HG03108 (cell line): Measurements from ENCODE around the gene RRN3.
"Not testable (repeated sequence)": the region's sequence is repeated elsewhere in the genome, so short reads cannot be mapped to it uniquely, and the experiment has no call there.

Experiments used
- ATAC-seq: cut with Tn5 transposase; IDR thresholded peaks from one replicate; pipeline ENCODE4 v1.9.1; 2021; ENCODE audit warnings: moderate library complexity; ENCODE audit not compliant: unreplicated experiment

Gene RRN3

DNA sequence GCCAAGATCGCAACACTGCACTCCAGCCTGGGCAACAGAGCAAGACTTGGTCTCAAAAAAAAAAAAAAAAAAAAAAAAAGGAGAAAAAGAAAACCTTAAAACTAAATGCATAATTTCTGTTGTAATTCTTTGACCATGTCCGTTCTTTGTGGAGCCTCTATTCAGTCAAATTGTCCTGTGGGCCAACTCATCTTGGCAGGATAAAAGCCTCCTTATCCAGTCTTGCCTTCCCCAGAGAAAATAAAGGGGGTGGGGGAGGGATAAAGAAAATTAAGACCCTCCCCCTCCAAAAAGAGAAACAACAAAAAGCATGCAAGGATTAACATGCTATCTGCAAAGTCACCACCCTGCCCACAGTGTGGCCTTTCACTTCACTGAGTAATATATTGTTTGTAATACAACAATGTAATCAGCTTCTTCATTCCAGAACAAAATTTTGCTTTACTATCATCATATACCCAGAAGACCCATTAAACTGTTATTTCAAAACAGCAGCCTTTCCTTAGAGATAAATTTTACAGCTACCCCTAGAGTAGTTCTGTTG lies 5.4 kb upstream of the RRN3 start:
- not testable (repeated sequence) for ATAC-seq

DNA sequence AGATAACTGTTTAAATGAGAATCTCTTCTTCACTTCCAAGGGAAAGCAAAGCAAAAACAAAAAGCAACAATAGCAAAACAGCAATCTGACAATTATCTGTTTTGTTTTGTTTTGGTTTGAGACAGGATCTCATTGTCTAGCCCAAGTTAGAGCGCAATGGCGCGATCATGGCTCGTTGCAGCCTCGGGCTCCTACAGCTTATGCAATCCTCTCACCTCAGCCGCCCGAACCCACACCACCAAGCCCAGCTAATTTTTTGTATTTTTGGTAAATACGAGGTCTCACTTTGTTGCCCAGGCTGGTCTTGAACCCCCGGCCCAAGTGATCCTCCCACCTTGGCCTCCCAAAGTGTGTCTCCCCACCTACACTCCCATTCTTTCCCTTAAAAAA lies 2.5 kb upstream of the RRN3 start:
- ATAC-seq: not testable (repeated sequence)

DNA sequence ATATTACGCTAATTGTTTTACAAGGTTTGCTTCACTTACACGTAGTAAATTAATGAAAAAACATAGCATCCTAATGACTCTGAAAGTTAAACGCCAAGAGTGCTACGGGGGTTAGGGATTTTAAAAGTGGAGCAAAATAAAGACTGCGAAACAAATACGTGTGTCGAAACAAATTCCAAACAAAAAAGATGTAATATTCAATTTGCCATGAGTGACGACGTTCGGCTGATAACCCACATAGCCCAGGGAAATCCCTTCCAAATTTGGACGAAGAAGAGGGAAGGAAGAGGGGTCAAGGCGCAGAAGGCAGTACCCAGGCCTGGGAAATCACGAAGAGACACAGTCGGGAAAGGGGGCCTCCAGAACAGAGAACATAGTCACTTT lies 509 bp downstream of the RRN3 start:
- ATAC-seq: not testable (repeated sequence)

DNA sequence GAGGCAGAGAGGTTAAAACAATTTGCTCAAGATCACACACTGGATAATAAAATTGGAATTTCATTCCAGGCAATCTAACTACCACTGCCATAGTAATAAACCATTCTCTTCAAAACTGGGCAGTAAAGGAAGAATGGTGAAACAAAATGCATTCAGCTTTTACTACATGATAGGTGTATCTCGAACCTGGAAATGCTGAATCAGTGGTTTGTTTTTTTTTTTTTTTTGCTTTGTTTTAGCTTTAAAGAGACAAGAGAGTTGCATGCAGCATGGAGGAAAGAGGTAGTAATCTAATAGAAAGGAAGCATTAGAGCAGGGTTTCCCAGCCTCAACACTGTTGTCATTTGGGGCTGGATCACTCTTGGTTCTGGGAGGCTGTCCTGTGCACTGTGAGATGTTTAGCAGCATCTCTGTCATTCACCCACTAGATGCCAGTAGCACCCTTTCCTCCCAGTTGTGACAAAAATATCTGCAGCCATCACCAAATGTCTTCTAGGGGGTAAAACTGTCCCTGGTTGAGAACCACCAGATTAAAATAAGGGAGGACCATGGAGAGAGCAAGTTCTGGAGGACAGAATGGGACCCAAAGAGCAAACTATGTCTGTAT lies 3.3 kb downstream of the RRN3 start:
- not testable (repeated sequence) for ATAC-seq

DNA sequence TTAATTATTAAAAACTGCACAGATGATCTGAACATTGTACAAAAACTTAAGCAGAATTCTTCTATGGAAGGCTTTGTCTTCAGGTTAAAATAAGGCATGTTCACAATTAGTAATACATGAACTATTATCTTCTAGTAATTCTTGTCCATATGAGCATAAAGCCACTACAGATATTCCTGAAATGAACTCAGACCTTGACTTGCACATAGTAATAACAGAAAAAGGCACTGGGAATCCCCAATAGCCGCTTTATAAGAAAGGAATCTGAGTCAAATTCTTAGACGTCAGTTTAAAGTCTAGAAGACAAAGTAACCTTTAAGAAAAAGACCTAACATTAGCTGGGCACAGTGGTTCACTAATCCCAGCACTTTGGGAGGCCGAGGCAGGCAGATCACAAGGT lies 11.3 kb downstream of the RRN3 start:
- ATAC-seq: not testable (repeated sequence)

DNA sequence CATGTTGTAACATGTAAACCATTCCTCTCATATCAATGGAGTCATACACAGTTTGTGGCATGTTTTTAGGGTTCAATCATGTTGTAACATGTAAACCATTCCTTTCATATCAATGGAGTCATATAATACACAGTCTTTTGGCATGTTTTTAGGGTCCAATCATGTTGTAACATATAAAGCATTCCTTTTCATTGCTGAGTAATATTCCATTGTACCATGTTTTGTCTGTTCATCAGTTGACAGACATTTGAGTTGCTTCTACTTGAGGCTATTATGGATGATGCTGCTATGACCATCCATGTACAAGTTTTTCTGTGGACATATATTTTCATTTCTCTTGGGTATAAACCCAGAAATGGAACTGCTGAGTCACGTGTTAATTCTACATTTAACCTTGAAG lies 13.2 kb downstream of the RRN3 start:
- not testable (repeated sequence) for ATAC-seq

DNA sequence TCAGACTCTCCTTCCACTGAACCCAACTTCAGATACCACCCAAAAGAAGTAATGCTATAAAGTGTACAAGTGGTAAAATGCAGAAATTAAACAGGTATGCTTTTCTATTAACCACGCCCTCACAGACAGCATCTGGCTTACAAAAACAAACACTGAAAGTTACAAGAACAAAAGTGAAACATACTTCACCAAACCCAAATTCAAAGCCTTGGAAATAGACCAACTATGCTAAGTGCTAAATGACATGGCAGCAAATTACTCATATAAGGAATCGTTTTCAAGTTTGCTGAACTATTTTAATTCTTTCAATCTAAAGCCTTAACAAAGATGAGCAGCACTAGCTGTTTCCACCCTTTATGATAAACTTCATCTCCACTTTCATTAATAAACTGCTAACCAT lies 17.9 kb downstream of the RRN3 start:
- ATAC-seq: not testable (repeated sequence)

DNA sequence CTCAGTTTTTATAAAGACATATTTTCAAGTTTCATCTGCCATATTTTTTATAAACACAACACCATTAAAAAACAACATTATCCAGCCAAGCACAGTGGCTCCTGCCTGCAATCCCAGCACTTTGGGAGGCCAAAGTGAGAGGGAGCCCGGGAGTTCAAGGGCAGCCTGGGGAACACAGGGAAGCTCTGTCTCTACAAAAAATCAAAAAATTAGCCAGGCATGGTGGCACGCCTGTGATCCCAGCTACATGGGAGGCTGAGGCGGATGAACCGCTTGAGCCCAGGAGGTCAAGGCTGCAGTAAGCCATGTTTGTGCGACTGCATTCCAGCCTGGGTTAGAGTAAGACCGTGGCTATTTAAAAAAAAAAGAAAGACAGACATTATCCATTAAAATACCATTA lies 21.0 kb downstream of the RRN3 start:
- ATAC-seq: no peak

DNA sequence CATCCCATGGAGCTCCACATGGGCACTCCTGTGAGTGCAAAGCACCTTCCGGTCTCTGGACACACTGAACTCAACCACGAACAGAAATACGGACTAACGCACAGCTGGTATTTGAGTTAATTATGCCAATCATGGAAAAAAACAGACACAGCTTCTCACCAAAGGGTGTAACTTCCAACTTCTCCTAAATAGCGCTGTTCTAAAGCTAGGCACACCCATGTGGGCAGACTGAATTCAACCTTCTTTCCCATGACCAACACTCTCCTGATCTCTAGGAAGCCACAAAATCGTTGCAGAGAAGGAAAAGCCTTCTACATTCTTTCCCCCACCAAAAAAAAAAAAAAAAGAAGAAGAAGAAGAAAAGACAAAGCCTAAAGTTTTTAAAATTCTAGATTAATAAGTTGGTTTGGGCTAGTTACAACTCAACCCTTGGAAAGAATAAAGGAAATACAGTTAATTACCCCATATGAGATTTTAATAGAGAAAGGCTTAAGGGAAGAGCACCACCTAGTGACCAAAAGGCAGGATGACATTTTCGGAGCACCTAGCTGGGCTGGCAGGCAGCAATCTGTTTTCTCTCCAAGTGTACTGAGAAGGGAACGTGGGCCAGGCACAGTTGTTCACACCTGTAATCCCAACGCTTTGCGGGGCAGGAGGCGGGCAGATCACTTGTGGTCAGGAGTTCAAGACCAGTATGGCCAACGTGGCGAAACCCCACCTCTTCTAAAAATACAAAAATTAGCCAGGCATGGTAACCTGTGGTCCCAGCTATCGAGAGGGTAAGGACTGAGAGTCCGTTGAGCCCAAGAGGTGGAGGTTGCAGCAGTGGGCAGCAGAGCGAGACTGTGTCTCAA lies 21.9 kb downstream of the RRN3 start:
- ATAC-seq: not testable (repeated sequence)

DNA sequence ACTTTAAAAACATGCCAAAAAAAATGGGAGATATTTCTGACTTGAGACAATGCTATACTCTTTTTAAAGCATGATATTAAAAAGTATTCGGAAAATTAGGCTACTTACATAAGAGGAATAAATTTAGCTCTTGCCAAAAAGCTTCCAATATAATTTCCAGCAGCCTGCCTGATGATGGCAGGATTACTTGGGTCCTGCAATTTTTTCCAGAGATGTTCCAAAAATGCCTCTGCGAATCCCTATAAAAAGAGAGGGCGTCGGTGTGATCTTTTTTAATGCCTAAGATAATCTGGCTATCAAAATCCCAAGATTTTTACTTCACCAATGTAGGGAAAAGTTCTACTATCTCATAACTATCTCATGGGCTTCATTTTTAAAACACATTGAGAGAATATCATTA lies 23.1 kb downstream of the RRN3 start:
- not testable (repeated sequence) for ATAC-seq

DNA sequence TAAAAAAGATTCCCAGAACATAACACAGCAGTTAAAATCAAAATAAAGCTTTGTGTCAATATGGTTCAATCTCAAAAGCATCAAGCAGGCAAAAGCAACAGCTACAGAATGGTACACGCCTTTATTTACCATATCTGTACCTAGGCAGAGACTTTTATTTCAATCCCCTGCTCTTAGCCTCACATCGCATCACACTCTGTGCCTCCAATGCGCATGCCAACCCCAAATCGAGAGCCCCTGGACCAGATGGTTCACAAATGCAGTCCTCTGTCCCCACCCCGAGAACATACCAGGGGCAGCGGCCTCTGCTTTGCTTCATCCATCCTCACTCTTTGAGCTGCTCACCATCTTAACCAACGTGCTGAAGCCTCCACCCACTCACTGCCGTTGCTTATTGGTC lies 27.4 kb downstream of the RRN3 start:
- ATAC-seq: not testable (repeated sequence)

DNA sequence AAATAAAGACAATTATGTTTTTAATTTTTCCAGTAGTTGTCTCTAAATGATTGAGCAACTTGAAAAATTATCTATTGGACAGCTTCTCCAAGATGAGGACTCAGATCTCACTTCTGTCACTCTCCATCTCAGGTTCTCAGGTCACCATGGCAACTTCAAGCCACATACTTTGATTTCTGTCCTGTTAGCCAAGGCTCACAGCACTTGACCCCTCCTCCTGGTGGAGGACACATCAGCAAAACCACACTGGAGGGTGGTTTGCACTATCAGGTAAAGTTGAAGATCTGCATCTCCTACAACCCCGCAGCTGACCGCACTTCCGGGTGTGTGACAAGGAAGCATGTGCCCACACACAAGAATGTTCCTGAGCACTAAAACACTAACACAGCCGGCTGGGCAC lies 28.1 kb downstream of the RRN3 start:
- not testable (repeated sequence) for ATAC-seq

DNA sequence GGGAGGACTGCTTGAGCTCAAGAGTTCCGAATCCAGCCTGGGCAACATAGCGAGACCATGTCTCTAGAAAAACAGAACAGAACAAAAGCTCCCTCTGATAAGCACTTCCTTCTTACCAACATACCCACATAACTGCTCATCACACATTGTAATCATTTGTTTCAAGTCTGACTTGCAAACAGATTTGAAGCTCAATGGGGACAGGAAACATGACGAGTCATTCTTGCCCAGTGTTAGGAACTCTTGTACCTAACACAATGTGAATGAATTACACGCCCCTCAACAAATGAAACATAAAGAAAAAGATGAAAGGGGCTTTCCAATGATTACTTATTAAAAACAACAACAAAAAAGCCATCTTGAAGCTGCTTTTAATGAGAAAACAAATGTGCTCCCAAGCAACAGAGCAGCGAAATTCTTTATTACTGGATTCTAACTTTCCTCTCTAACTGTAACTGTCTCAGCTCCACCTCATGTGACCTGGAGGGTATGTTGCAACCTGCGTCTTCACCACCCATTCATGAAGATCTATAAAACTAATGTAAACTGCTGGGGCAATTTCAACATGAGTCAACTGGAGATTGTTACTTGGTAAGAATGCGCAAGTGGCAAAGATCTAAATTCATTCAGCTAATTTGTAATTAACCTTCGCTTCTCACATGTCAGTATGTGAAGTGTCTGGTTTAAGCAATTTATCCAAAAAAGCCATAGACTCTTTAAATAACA lies 31.8 kb downstream of the RRN3 start:
- ATAC-seq: not testable (repeated sequence)

DNA sequence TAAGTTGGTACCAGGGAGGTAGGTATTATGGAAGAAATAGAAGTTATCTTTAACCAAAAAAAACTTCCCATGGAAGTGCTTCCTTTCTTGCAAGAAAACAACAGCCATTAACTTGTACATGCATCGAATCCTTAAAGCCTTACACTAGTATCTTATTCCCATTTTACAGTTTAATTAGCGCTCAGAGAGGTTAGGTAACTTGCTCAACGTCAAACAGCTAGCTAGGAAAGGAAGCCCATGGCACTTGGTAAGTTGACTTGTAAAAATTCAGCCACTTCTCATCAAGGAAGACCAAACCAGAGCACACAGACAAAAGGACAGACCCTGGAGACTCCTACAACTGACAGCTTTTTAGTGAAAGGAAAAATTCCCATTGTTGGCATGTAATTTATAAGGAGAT lies 34.7 kb downstream of the RRN3 start:
- ATAC-seq: no peak

DNA sequence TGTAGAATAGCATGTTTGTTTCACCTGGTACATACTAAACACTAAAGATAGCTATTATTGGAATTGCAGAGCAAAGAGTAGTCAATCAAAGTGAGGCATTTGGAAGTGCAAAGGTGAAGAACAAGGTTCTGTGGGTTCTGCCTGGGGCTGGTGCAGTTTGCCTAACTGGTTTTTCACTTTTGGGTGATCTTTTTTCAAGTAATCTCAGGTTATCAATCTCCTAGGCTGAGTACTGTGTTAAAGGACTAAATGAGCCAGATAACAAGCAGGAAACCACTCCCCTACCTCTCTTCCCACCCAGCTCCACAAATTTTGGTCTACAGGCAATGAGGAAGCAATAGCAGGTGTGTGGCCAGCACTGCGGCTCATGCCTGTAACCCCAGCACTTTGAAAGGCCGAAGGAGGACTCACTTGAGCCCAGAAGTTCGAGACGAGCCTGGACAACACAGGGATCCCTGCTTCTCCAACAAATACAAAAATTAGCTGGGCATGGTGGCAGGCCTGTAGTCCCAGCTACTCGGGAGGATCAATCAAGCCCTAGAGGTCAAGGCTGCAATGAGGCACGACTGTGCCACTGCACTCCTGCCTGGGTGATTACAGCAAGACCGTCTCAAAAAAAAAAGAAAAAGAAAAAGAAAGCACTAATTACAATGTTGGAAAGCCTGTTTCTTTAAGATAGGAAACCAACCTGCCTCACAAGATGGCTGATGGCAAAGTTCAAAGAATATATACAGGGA lies 36.2 kb downstream of the RRN3 start:
- no peak for ATAC-seq

DNA sequence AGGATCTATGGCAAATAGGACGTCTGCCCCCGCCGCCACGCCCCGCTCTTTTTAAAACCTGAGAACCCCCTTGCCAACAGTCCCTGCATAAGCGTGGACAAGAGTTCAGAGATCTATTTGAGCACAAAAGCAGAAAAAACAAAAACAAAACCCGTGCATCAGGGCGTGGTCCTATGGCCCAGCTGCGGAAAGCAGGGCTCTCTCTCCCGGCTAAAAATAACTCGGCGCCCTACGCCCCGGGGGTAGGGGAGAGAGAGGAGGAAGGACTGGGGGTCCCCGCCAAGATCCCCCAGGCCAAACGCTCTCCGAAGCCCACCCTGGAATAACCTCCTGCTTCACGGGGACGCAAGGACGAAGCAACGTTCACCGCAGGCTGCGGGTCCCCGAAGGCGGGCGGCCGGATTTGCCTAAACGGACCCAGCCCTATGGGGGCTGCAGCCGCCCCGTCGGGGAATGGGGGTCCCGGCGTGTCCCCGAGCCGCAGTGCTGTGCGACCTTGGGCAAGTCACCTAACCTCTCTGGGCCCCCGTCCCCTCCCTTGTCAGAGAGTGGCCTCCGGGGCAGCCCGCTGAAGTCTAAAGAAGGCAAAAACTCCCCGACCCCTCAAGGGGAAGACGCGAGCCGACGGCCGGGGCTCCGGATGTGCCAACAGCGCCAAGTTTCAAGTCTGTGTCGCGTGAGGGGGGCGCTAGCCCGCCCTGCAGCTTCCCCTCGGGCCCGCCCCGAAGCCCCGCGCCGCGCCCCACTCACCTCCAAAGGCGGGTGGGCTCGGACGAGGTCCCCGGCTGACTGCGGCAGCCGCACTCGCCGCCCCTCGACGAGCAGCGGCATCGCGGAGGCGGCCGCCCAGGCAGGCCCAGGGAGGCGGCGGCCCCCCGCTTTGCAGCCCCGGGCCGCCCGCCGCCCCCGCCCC lies 38.7 kb downstream of the RRN3 start:
- ATAC-seq: peak; percentile 64

DNA sequence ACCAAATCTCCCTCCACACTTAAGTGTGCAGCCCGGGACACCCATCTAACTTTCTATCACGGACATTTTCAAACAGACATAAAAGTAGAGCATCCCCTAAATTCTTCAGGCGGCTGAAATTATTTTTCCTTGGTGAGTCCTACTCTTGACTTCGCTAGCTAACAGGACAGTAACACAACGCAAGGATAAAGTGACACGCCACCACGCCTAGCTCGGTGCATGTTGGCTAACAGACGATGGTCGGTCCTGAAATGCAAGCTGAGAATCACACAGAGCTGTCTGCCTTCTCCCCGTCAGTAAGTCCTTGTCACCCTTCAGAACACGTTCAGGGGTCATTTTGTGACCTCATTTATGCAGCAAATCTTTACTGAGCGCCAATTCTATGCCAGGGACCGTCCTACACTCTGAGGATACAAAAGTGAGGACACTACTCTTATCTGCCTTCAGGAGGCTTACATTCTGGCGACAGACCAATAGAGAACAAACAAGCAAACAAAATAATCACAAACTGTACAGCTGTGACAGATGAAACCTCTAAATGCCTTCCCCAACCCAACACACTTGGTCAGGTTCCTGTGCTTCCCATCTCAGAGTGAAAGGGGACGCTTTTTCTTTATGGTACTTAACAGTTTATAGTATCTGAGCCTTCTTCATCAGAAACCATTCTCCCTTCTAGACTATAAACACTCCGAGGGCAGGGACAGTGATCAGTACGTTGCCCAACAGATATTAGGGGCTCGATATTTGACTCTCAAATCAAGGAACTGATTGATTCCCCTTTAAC lies 39.5 kb downstream of the RRN3 start:
- ATAC-seq: no peak

DNA sequence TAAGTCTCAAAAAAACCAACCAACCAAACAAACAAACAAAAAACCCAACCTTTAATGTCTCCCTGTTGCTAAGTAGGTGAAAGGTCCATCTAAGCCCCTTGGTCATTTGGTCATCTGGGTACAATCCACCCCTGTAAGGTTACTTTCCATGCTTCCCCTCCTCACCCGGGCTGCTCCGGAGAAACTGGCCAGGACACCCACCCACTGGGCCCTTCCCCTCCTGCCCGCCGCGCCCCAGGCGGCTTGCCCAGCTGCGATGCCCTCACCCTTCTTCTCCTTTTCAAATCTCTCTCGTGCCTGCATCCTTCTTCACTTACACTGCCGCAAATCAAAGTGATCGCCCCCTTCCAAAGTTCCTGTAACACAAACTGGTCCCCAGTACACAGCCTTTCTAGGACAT lies 40.2 kb downstream of the RRN3 start:
- ATAC-seq: no peak
